ENCODE measurements around the gene MAD2L1BP.
"Not testable (repeated sequence)": the region's sequence is repeated elsewhere in the genome, so short reads cannot be mapped to it uniquely, and the experiment has no call there.

MAD2L1BP gene

DNA sequence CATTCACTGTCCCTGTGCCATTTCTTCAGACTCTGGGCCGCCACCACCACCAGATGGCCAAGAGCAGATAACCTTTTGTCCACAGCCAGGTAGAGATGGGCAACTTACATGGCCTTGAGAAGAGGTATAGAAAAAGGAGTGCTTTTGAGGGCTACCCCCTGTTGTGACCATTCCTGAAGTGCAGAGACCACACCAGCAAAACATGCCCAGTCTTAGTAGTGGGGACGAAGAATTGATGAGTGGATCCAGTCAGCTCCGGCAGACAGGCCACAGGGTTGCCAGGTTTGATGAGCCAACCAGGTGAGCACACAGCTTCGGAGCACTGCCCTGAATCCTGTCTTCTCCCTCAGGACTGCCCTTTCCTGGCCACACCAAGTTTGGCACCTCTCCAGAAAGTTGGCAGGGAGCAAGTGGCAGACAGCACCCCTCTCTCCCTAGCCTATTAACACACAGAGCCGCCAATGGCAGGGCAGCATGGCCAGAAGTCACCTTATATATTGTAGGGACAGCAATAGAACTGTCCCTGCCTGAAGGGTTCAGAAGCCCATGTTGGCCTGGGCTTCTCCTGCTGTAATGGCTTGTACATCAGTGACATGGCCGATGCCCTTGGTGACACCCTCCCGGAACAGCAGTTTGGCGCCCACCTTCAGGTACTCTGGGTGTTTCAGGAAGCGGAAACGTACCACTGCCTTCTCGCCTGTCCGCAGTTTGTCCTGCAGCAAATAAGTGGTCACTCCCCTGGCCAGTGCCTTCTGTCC lies 14.4 kb upstream of the MAD2L1BP start:
- Mint-ChIP-seq H3K27ac (no peak overlapping the region), H3K27me3 (no peaks in the 10 kb centered on the region), H3K9me3 (no peaks in the 10 kb centered on the region), H3K4me1 (ENCODE audit: low read depth) (peaks cover 1% of the 10 kb centered on the region), H3K36me3 (ENCODE audit: low read depth) (peaks cover 41% of the 10 kb centered on the region), H3K4me3 (no peak overlapping the region)

DNA sequence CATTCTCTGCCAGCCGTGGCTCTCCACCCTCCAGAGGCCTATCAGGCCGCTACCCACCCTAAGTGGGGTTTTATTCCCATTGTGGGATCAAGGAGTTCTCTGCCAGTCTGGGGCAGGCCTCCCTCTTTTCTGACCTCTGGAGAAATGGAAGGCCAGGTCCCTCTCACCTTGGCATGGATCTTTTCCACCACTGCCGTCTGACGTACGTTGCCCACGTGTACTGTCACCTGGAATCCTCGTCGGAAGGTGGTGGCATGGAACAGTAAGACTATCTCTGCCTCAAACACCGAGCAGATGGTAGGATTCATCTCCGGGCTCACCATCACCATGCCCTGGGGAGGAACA lies 13.8 kb upstream of the MAD2L1BP start:
- no peak overlapping the region for H3K27ac Mint-ChIP-seq

DNA sequence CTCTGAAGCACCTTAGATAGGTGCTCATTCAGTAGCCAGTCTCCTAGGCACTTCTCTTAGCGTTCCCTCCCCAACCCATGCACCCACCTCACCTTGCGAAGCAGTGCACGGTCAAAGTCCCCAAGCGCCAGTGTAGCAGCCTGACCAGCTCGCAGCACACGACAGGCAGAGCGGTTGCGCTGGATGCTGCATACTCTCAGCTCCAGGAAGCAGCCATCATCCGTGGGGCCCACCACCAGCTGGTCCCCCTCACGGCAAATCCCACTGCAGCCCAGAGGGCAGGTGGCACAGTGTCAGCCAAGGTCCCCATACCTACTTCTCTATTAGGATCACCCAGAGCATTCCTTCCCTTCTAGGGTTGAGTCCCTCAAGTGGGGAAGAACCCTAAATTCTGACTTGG lies 13.1 kb upstream of the MAD2L1BP start:
- Mint-ChIP-seq H3K9me3 (no peaks in the 10 kb centered on the region), H3K4me3 (no peak overlapping the region), H3K36me3 (ENCODE audit: low read depth) (peaks cover 53% of the 10 kb centered on the region), H3K27ac (no peak overlapping the region), H3K4me1 (ENCODE audit: low read depth) (peaks cover 14% of the 10 kb centered on the region), H3K27me3 (no peaks in the 10 kb centered on the region)

More for the DNA sequence above, 13.8 kb upstream of the MAD2L1BP start:
- Mint-ChIP-seq H3K4me1 (ENCODE audit: low read depth) (peaks cover 7% of the 10 kb centered on the region), H3K36me3 (ENCODE audit: low read depth) (peaks cover 46% of the 10 kb centered on the region), H3K27me3 (no peaks in the 10 kb centered on the region), H3K4me3 (no peak overlapping the region), H3K9me3 (no peaks in the 10 kb centered on the region)

DNA sequence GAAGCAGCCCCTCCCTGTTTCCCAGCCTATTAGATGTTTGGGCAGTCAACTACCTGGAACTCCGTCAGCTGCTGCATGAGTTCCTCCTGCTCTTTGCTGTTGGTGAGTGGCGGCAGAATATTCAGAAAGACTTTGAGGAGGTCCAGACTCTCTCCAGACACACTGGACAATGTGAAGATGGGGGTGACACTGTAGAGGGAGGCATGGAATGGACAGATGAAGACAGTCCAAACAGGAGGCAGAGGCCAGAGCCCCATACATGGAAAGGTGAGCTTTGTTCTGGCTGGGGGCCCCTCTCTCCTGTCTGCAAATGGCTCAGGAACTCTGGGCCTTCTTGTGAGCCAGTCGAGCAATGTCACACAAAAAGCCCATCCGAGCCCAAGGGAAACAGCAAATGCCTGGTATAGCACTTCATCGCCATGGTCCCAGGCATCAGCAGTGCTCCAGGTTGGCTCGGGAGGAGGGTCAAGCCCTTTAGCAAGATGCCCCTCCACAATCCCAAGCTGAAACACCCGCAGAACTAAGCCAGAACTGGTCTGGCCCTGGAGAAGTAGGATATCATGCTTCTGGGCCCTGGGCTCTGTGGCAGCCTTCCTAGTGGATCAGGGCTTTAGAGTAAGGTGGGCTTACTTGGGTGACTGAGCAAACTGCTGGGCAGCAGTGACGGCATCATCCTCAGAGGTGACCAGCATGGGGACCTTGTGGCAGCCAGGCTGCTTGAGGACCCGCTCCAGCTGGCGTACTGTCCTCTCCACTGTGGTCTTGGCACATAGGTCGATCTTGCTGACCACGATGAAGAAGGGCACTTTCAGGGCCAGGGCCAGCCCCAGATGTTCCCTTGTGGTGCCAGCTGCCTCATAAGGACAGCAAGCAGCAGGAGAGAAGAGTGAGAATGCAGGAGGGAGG lies 11.5 kb upstream of the MAD2L1BP start:
- Mint-ChIP-seq H3K4me1 (ENCODE audit: low read depth) (peaks cover 24% of the 10 kb centered on the region), H3K27me3 (no peaks in the 10 kb centered on the region), H3K9me3 (no peaks in the 10 kb centered on the region), H3K4me3 (no peak overlapping the region), H3K27ac (no peak overlapping the region), H3K36me3 (ENCODE audit: low read depth) (peaks cover 58% of the 10 kb centered on the region)

DNA sequence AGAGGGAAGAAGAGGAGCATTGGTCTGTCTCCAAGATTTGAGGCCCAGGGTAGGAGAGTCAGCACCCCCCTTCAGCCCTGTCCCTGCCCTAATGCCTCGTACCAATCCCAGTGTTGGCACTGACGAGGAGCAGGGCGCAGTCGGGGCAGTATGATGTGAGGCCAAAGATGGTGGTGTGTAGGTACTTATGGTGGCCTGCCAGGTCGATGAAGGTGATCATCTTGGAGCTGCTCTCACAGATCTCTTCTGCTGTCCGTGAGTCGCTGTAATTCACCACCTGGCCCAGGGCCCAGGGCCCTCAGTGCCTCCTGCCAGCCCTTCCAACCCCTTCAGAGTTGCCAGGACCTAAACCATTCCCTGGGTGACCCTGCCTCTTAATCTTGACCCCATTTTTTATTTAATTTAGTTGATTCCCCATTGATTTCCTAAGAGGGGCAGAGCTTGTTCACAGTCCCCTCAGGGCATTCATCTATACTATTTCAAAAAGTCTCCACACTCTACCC lies 10.8 kb upstream of the MAD2L1BP start:
- Mint-ChIP-seq H3K4me3 (no peak overlapping the region), H3K27me3 (no peaks in the 10 kb centered on the region), H3K9me3 (no peaks in the 10 kb centered on the region), H3K4me1 (ENCODE audit: low read depth) (peaks cover 24% of the 10 kb centered on the region), H3K36me3 (ENCODE audit: low read depth) (peaks cover 53% of the 10 kb centered on the region), H3K27ac (no peak overlapping the region)

DNA sequence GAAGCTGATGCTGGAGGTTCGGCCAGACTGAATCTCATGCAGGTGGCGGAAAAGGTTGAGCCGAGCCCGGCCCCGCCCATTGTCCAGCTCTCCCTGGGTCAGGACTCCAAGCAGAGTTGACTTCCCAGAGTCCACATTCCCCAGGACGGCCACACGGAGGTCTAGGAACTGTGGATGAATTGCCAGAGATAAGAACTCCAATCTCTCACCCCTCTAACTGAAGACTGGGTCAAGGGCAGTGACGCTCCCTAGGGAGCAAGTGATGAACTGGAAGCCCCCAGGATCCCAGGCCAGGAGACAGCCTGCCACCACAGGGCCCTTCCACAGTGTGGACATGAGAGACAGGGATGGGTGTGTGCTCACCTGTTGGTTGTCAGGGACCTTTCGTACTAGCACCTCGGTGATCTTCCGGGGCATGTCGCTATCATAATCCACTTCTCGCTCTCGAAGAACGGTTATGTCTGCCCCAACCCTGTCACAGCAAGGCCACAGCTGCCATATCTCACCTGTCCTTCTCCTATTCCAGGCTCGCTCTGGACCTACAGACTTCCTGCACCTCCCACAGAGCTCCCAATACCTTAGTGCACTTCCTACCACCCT lies 10.1 kb upstream of the MAD2L1BP start:
- no peak overlapping the region for H3K27ac Mint-ChIP-seq
- H3K9me3 Mint-ChIP-seq = no peaks in the 10 kb centered on the region
- H3K27me3 Mint-ChIP-seq = no peaks in the 10 kb centered on the region
- no peak overlapping the region for H3K4me3 Mint-ChIP-seq
- H3K4me1 Mint-ChIP-seq (ENCODE audit: low read depth) = peaks cover 30% of the 10 kb centered on the region
- H3K36me3 Mint-ChIP-seq (ENCODE audit: low read depth) = peaks cover 53% of the 10 kb centered on the region

DNA sequence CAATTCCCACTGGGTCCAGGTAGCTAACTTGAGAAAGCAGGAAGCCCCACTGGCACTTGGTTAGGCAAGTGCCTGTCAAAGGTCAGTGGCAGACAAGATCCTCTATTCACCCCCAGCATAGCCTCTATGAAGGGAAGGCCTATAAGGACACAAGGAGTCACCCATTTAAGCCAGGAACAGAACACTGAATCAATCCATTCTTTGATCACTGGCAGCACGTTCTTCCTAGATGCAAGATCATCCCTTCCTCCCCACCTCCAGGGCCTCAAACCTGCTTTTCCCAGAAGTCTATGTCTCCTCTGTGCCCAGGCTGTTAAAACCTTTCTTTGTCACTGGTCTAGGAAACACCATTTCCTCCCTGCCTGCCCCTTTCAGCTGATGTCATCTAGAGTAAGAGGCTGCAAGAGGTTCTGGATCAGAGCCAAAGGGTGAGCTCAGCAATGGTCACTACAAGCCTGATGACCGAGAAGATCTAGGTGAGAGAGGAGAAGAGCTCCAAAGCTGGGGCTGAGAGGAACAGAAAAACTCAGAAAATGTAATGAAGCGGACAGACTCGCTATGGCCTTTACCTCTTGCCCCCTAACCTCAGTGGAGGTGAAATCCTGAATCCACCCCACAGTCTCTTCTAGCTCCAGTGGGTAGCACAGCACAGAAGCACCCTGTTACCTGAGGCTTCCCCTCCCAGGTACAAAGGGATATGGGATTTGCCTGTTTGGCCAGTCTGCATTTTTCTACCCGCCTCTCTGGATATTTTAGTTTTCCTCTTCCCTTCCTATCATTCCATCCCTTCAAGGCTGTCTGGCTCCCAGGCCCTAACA lies 8.4 kb upstream of the MAD2L1BP start:
- H3K4me1 Mint-ChIP-seq (ENCODE audit: low read depth) = peaks cover 35% of the 10 kb centered on the region
- H3K36me3 Mint-ChIP-seq (ENCODE audit: low read depth) = peaks cover 50% of the 10 kb centered on the region
- peak overlapping the region; percentile 84 for H3K27ac Mint-ChIP-seq
- H3K4me3 Mint-ChIP-seq = peak overlapping the region; percentile 96
- no peaks in the 10 kb centered on the region for H3K27me3 Mint-ChIP-seq
- no peaks in the 10 kb centered on the region for H3K9me3 Mint-ChIP-seq

DNA sequence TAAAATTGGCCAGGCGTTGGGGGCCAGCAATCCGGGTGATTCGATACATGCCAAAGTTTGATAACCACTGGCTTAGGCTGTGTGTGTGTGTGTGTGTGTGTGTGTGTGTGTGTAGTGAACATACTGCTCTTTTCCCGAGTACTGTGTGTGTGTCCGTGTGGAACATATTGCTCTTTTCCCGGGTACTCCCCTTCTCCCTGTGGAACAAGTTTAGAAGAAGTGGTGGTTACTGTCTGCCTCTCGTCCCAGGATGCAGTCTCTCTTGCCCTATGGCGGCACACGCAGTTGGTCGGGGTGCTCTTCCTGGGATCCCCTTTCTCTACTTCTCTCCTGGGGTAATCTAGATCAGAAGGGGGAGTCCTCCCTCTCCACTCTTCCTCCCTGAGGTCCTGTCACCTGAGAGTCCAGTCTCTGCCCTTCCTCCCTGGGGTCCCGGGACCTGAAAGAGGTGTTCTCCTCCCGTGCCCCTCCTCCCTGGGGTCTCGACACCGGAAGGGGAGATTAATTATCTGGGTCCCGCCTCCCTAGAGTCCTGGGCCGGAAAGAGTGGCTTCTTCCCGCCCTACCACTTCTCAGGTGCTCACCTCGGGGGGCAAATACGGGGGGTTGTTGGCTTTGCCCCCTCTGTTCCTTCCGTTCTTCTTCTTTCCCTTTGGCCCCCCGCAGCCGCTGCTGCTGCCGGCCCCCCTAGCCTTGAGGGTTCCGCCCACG lies 7.1 kb upstream of the MAD2L1BP start:
- Mint-ChIP-seq H3K9me3 (no peaks in the 10 kb centered on the region), H3K27ac (peak overlapping the region; percentile 82), H3K27me3 (no peaks in the 10 kb centered on the region), H3K36me3 (ENCODE audit: low read depth) (peaks cover 39% of the 10 kb centered on the region), H3K4me1 (ENCODE audit: low read depth) (peaks cover 35% of the 10 kb centered on the region), H3K4me3 (peak overlapping the region; percentile 96)

DNA sequence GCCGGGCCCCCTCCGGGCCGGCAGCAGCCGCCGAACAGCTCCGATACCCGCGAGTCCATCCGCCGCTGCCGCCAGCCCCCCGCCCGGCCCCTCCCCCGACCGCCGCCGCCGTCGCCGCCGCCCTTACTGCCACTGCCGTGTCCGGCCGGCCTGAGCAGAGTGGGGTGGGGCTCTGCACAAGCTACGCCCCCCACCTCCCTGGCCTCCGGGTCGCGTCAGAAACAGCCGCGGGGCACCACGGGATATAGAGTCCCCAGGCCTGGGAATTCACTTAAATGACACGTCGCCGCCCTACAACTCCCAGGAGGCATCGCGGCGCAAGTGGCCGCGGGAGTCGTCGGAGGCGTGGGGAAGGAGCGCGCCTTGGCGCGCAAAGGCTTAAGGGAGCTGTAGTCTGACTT lies 6.5 kb upstream of the MAD2L1BP start, which contains the start of gene GTPBP2:
Gene GTPBP2 (minus strand): TSS at position 161 of the 401 bp plus-strand sequence. CDS start 102 bp downstream, at position 59.
- Mint-ChIP-seq H3K27me3 (no peaks in the 10 kb centered on the region), H3K9me3 (no peaks in the 10 kb centered on the region)

DNA sequence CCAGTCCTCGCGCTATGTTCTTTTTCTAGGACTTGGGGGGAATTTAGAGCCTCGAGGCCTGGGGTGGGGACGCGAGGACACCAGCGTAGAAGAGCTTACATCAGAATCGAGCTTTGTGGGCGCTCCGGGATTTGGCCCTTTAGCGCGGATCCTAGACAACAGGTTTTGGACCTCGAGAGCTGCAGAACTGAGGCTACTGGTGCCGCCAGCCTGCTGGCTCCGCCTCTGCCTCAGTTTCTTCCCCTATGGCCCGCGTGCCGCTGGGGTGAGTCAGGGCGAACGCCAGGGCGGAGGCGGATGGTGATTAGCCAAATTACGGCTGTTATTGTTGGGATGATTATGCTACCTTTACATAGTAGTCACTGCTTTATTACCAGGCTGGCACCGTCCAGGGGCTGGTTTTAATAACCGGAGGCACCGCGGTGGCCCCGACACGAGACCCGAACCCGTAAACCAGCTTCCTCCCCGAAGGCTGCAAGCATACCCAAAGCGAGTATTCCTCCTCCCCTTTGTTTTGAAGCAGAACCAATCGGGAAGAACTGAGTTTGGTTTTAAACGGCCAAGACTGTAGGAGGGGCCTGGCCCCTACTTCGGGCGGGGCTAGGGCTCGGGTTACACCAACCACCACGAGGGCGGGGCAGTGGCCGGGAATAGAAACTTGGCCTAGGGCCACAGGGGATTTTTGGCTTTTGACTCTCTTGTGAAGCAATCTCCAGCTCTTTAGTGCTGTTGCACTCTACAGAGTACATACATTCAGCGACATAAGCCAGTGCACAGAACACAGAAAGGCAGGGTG lies 5.9 kb upstream of the MAD2L1BP start:
- peaks cover 36% of the 10 kb centered on the region for H3K4me1 Mint-ChIP-seq (ENCODE audit: low read depth)
- H3K9me3 Mint-ChIP-seq = no peaks in the 10 kb centered on the region
- H3K36me3 Mint-ChIP-seq (ENCODE audit: low read depth) = peaks cover 30% of the 10 kb centered on the region
- no peaks in the 10 kb centered on the region for H3K27me3 Mint-ChIP-seq
- H3K4me3 Mint-ChIP-seq = peak overlapping the region; percentile 96
- peak overlapping the region; percentile 96 for H3K27ac Mint-ChIP-seq

More for the DNA sequence above, 6.5 kb upstream of the MAD2L1BP start, which contains the start of gene GTPBP2:
- Mint-ChIP-seq H3K36me3 (ENCODE audit: low read depth) (peaks cover 34% of the 10 kb centered on the region), H3K4me1 (ENCODE audit: low read depth) (peaks cover 35% of the 10 kb centered on the region), H3K4me3 (peak within 1 kb of the TSS; percentile 96), H3K27ac (peak within 1 kb of the TSS; percentile 96)

DNA sequence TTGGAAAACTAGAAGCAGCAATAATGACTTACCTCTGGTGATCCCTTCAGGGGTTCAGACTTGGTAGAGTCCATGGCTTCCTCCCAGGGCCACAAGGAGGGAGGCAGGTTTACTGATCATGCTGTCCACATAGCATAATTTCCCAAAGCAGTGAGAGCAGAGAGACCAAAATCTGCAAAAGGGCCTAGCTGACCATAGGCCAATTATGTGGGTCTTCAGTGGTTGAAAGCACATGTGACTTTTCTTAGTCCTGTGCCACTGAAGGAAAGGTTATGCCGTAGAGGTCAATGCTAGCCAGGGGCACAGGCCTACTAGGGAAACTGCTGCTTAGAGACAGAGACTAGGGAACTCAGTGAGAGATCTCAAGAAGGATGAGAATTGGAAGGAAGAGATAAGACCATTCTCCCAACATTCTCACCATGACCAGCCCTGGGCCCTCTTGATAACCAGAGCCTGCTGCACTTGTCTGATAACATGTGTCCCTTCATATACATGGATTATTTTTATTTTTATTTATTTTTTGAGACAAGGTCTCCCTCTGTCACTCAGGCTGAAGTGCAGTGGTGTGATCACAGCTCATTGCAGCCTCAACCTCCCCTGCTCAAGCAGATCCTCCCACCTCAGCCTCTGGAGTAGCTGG lies 4.5 kb upstream of the MAD2L1BP start:
- H3K36me3 Mint-ChIP-seq (ENCODE audit: low read depth) = peaks cover 19% of the 10 kb centered on the region
- H3K4me1 Mint-ChIP-seq (ENCODE audit: low read depth) = peaks cover 50% of the 10 kb centered on the region
- no peak overlapping the region for H3K4me3 Mint-ChIP-seq
- no peaks in the 10 kb centered on the region for H3K27me3 Mint-ChIP-seq
- no peak overlapping the region for H3K27ac Mint-ChIP-seq
- no peaks in the 10 kb centered on the region for H3K9me3 Mint-ChIP-seq

DNA sequence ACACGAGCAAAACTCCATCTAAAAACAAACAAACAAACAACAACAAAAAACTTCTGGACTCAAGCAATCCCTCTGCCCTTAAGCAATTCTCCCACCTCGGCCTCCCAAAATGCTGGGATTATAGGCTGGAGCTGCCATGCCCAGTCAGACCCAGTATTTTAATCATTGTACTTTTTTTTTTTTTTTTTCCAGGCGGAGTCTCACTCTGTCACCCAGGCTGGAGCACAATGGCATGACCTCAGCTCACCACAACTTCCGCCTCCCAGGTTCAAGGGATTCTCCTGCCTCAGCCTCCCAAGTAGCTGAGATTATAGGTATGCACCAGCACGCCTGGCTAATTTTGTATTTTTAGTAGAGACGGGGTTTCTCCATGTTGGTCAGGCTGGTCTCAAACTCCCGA lies 2.6 kb upstream of the MAD2L1BP start:
- H3K4me3 Mint-ChIP-seq; H3K27me3 Mint-ChIP-seq; H3K27ac Mint-ChIP-seq; H3K36me3 Mint-ChIP-seq (ENCODE audit: low read depth); H3K9me3 Mint-ChIP-seq: not testable (repeated sequence)
- H3K4me1 Mint-ChIP-seq (ENCODE audit: low read depth) = peaks cover 46% of the 10 kb centered on the region

All from stimulated activated naive CD8-positive, alpha-beta T cell treated with anti-CD3 and anti-CD28 coated beads, Interleukin-15, Interleukin-2, amounts not matched to agents 100 ng/mL and 50 ng/mL, for 24 hours (primary cell).